ENCODE results near the gene CPT1C. TPM values are rescaled to one million over a fixed set of nuclear protein-coding genes. Genes with fewer than 3 reads are reported as not detected.

The CPT1C gene
- total and polyA plus RNA-seq, 2 donors (not counting 1 experiment from before 2014, with no cell fraction given), result 0.30 to 1.7 TPM

GRCh38 chr19:49664171-49665035, 26.5 kb upstream of the CPT1C start:
- peak overlapping the region; percentile 95 for H3K4me3 Mint-ChIP-seq
- peak overlapping the region; percentile 94 for H3K27ac Mint-ChIP-seq
- H3K4me2 ChIP-seq (replicated peaks; ENCODE audit: low read depth, low read length, poor library complexity, severe bottlenecking), result peak overlapping the region; percentile 98
- ATAC-seq (ENCODE audit: low read depth) (peak; percentile 67), DNase-seq (peak; percentile 88)
- WGBS (ENCODE audit: insufficient coverage), result under 1% methylated on average over 53 of the region's 53 CpGs
- H3K4me3 ChIP-seq (ENCODE audit: control extremely low read depth in 1 of 5, extremely low read depth in 1 of 5, insufficient read depth in 1 of 5, low read depth in 2 of 5, low read length in 4 of 5), result peak overlapping the region; percentile 71 to 99 (median 94)
- H3K27me3 Mint-ChIP-seq, result no peaks in the 10 kb centered on the region
- H3K9ac ChIP-seq (ENCODE audit: low read length), result peak overlapping the region; percentile 88
- H3K36me3 ChIP-seq (replicated peaks in 1 of 2; ENCODE audit: control extremely low read depth in 1 of 2, control insufficient read depth in 1 of 2, extremely low read depth in 1 of 2, insufficient read depth in 2 of 2, low read length in 1 of 2), result peaks cover 3 to 32% of the 10 kb centered on the region in 2 experiments
- H2AFZ ChIP-seq (ENCODE audit: insufficient read depth, low read depth, low read length, poor library complexity, severe bottlenecking), result peak overlapping the region; percentile 95
- H3K9me3 Mint-ChIP-seq (ENCODE audit: insufficient read depth), result no peaks in the 10 kb centered on the region
- peaks cover 16 to 30% of the 10 kb centered on the region in 2 donors for H3K4me1 ChIP-seq (ENCODE audit: control insufficient read depth in 2 of 2, insufficient read depth in 2 of 2, low read length in 2 of 2)
- TF ChIP-seq CTCF (IDR thresholded peaks at IDR 0.05) (peak; percentile 26), EZH2 (IDR thresholded peaks at IDR 0.05; ENCODE audit: borderline replicate concordance, insufficient read depth, low read depth, low read length, poor library complexity, severe bottlenecking) (no peak)
- H3K79me2 ChIP-seq (ENCODE audit: control insufficient read depth, insufficient read depth, low read length), result peaks cover 43% of the 10 kb centered on the region
- CTCF ChIA-PET, result interaction anchor here (0.6 to 2.3 kb wide), 12 partner anchors 9 to 550 kb away, joined by 3 to 8 read pairs (median 4); partner anchors contain the start of genes LIN7B, RRAS and SCAF1
- H3K4me1 Mint-ChIP-seq, result peaks cover 37% of the 10 kb centered on the region
- POLR2A ChIA-PET, result interaction anchor here (0.6 to 2.6 kb wide), 12 partner anchors 12 to 754 kb away, joined by 3 to 19 read pairs (median 5); partner anchors contain the start of genes PRMT1, PRR12, RRAS and SCAF1
- H3K27me3 ChIP-seq (replicated peaks in 1 of 4; ENCODE audit: control extremely low read depth in 1 of 4, control insufficient read depth in 3 of 4, insufficient read depth in 4 of 4, low read length in 3 of 4), result no peaks in the 10 kb centered on the region
- H3K9me3 ChIP-seq (ENCODE audit: control extremely low read depth in 1 of 3, control insufficient read depth in 2 of 3, insufficient read depth in 1 of 3, low read length in 2 of 3), result no peaks in the 10 kb centered on the region
- intact Hi-C loops (cut with micrococcal nuclease), result loop anchor here (1.0 kb wide), 3 partner anchors 12 to 74 kb away; partner anchors contain the start of gene RRAS
- H3K27ac ChIP-seq (ENCODE audit: low read length in 2 of 2), result peak overlapping the region; percentile 59 to 73
- H4K20me1 ChIP-seq (ENCODE audit: control insufficient read depth, insufficient read depth, low read length, poor library complexity, severe bottlenecking), result peaks cover 55% of the 10 kb centered on the region
